ENCODE results near the gene POU5F1. TPM values are rescaled to one million over a fixed set of nuclear protein-coding genes. Genes with fewer than 3 reads are reported as not detected.

The POU5F1 gene
- total RNA-seq, 1 donor from 2014 or later, result not detected

DNA sequence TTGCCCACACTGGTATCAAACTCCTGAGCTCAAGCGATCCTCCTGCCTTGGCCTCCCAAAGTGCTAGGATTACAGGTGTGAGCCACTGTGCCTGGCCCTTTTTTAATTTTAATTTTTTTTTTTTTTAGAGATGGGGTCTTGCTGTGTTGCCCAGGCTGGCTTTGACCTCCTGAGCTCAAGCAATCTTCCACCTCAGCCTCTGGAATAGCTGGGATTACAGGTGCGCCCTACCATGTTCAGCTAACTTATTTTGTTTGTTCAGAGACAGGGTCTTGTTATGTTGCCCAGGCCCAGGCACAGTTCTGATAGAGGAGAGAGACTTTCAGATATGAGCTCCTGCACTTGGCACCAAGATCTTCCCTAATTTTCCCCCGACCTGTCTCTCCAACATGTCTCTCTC, 39.7 kb downstream of the POU5F1 start:
- TF ChIP-seq, protein P1, sequence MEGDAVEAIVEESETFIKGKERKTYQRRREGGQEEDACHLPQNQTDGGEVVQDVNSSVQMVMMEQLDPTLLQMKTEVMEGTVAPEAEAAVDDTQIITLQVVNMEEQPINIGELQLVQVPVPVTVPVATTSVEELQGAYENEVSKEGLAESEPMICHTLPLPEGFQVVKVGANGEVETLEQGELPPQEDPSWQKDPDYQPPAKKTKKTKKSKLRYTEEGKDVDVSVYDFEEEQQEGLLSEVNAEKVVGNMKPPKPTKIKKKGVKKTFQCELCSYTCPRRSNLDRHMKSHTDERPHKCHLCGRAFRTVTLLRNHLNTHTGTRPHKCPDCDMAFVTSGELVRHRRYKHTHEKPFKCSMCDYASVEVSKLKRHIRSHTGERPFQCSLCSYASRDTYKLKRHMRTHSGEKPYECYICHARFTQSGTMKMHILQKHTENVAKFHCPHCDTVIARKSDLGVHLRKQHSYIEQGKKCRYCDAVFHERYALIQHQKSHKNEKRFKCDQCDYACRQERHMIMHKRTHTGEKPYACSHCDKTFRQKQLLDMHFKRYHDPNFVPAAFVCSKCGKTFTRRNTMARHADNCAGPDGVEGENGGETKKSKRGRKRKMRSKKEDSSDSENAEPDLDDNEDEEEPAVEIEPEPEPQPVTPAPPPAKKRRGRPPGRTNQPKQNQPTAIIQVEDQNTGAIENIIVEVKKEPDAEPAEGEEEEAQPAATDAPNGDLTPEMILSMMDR (IDR thresholded peaks at IDR 0.05), result no peak
- peaks cover 16% of the 10 kb centered on the region for H3K27me3 Mint-ChIP-seq (ENCODE audit: unreplicated experiment)

DNA sequence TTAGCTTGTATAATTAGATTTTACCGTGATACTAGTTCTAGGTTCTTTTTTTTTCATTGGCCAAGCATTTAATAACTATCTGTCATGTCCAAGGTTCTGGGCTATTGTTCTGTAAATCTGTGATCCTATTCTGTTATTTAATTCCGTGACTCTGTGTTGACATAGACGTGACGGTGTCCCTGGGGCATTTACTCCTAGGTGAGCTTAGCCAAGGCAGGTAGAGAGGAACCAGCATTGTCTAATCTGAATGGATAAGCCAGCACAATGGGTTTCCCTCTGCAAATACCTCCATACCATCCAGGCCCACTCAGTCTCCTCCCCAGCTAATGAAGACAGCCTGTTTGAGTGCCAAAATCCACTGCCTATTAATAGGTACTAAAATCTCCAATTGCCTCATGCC, 41.4 kb downstream of the POU5F1 start:
- Mint-ChIP-seq H3K27me3 (ENCODE audit: unreplicated experiment) (peaks cover 16% of the 10 kb centered on the region), H3K9me3 (ENCODE audit: unreplicated experiment) (no peaks in the 10 kb centered on the region), H3K36me3 (ENCODE audit: unreplicated experiment) (no peaks in the 10 kb centered on the region), H3K4me1 (ENCODE audit: unreplicated experiment) (peaks cover 18% of the 10 kb centered on the region), H3K27ac (ENCODE audit: unreplicated experiment) (no peak overlapping the region), H3K4me3 (ENCODE audit: unreplicated experiment) (no peak overlapping the region)
- TF ChIP-seq, protein P1 (IDR thresholded peaks at IDR 0.05), result no peak
- DNase-seq (ENCODE audit: extremely low spot score, unreplicated experiment), result no peak

More for the DNA sequence above, 39.7 kb downstream of the POU5F1 start:
- Mint-ChIP-seq H3K27ac (ENCODE audit: unreplicated experiment) (no peak overlapping the region), H3K4me3 (ENCODE audit: unreplicated experiment) (no peak overlapping the region), H3K36me3 (ENCODE audit: unreplicated experiment) (no peaks in the 10 kb centered on the region), H3K4me1 (ENCODE audit: unreplicated experiment) (peaks cover 12% of the 10 kb centered on the region), H3K9me3 (ENCODE audit: unreplicated experiment) (no peaks in the 10 kb centered on the region)
- DNase-seq (ENCODE audit: extremely low spot score, unreplicated experiment), result no peak

DNA sequence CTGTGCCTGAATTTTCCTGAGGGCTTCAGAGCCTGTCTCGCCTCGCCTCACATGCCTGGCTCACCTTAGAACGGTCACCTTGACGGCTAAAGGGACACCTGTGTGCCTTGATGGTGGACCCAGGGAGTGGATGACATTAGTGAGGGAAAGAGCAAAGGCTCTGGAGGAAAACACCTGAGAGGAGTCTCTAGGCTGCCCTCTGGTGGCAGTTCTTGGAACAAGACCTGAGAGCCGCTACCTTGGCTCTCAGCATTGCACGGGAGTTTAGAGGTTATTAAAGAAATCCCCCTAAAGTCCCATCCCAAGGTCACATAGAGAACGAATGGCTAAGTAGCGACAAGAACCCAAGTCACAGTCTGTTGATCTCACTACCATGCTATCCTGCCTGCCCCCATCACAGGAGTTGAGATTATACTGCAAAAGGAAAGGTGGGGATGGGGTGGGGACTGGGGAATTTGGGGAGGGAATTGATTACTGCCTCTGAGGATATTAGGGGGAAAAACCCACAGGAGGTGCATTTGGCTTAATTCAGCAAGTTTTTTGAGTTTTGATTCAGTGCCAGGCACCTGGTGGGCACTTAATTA, 42.3 kb downstream of the POU5F1 start:
- DNase-seq (ENCODE audit: extremely low spot score, unreplicated experiment), result no peak
- H3K4me3 Mint-ChIP-seq (ENCODE audit: unreplicated experiment), result no peak overlapping the region
- no peaks in the 10 kb centered on the region for H3K36me3 Mint-ChIP-seq (ENCODE audit: unreplicated experiment)
- TF ChIP-seq, protein P1 (IDR thresholded peaks at IDR 0.05), result peak; percentile 85
- H3K9me3 Mint-ChIP-seq (ENCODE audit: unreplicated experiment), result no peaks in the 10 kb centered on the region
- peaks cover 16% of the 10 kb centered on the region for H3K27me3 Mint-ChIP-seq (ENCODE audit: unreplicated experiment)
- no peak overlapping the region for H3K27ac Mint-ChIP-seq (ENCODE audit: unreplicated experiment)
- peaks cover 24% of the 10 kb centered on the region for H3K4me1 Mint-ChIP-seq (ENCODE audit: unreplicated experiment)

DNA sequence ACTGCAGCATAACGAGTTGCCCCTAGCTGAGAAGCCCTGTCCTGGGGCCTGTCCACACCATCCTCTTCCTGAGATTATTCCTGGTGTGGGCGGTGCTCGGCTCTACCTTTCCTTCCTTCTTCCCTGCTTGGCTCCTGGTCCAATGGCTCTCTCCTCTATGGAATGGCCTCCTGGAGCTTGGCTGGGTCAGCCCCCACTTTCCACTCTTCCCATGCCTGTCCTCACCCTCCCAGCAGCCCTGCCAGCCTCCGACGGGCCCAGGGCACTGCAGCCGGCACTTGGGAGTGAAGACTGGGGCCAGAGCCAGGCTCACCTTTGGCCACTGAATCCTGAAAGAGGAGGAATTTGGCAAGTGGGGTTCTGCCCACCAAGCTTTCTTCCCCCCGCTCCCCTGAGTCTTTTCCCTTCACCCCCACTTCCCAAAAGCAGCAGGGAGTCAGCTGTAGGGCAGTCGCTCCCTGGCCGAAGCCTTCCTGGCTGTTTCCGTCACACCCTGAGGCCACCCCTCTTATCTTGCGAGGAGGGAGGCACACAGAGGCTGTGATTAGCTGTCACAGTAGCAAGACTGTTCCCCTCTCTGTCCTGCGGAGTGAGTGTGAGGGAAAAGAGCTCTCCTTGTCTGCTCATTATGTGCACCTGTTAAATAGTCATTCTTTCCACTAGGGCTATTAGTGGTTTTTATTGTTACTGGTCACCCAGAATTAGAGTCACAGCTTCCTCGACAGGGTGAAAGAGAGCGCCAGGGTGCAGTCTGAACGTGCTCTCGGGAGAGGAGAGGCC, 43.9 kb downstream of the POU5F1 start:
- Mint-ChIP-seq H3K27me3 (ENCODE audit: unreplicated experiment) (peaks cover 16% of the 10 kb centered on the region), H3K36me3 (ENCODE audit: unreplicated experiment) (no peaks in the 10 kb centered on the region), H3K27ac (ENCODE audit: unreplicated experiment) (no peak overlapping the region), H3K9me3 (ENCODE audit: unreplicated experiment) (no peaks in the 10 kb centered on the region), H3K4me3 (ENCODE audit: unreplicated experiment) (no peak overlapping the region), H3K4me1 (ENCODE audit: unreplicated experiment) (peaks cover 33% of the 10 kb centered on the region)
- DNase-seq (ENCODE audit: extremely low spot score, unreplicated experiment), result no peak
- TF ChIP-seq, protein P1 (IDR thresholded peaks at IDR 0.05), result no peak

DNA sequence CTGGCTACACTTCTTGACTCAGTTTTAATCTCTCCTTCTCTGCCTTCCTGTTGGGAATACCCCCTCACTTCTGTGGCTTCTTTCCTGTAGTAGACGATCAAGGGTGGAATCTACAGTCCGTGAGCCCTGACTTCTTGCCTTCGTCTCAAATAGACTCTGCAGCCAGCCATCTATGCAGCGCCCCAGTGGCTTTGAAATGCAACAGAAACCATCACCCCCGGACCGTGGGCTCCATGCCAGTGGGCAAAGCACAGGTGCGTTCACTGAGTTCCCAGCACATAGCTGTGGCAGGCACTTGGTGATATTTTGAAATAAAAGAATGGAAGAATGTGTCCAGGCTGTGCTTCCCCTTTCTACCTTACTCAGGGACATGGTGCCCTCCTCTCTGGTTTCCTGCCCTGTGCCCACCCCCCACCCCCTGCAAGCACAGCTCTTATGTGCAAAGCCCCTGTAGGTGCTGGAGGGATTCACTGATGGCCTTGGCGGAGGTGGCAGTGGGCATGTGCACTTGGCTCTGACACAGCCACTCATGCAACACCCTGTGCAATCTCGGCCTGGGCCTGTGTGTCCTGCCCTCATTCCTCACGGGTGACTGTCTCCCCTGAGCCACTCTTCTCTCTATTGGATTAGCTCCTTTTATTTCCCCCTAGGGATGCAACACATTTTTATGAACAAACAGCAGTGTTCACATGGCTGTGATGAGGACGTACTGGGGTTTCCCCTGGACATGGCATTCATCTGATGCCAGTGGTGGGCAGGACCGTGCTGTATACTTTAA, 44.7 kb downstream of the POU5F1 start:
- DNase-seq (ENCODE audit: extremely low spot score, unreplicated experiment), result no peak
- Mint-ChIP-seq H3K4me3 (ENCODE audit: unreplicated experiment) (no peak overlapping the region), H3K27me3 (ENCODE audit: unreplicated experiment) (peaks cover 16% of the 10 kb centered on the region), H3K27ac (ENCODE audit: unreplicated experiment) (no peak overlapping the region), H3K9me3 (ENCODE audit: unreplicated experiment) (no peaks in the 10 kb centered on the region), H3K4me1 (ENCODE audit: unreplicated experiment) (peaks cover 33% of the 10 kb centered on the region), H3K36me3 (ENCODE audit: unreplicated experiment) (no peaks in the 10 kb centered on the region)
- TF ChIP-seq, protein P1 (IDR thresholded peaks at IDR 0.05), result no peak
